MG63 (cell line): ENCODE measurements around the gene ACTL6A. TPM values are rescaled to one million over a fixed set of nuclear protein-coding genes. Genes with fewer than 3 reads are reported as not detected.

Experiments
- DNase-seq: peaks from one replicate; pipeline ENCODE4 v3.0.0-alpha.2; 2020
- H3K27me3 ChIP-seq: fragments of 250-450 bp; sonication (Bioruptor Pico); 2 replicates; pipeline ENCODE4 v1.5.1; 2020; ENCODE audit warnings: mild to moderate bottlenecking, moderate library complexity
- H3K36me3 ChIP-seq: fragments of 250-450 bp; sonication (Bioruptor Pico); 2 replicates; pipeline ENCODE4 v1.5.1; 2020; ENCODE audit warnings: mild to moderate bottlenecking, moderate library complexity
- H3K4me3 ChIP-seq: fragments of 250-450 bp; sonication (Bioruptor Pico); 2 replicates; pipeline ENCODE4 v1.5.1; 2020; ENCODE audit warnings: mild to moderate bottlenecking, moderate library complexity
- H3K9me3 ChIP-seq: fragments of 250-450 bp; sonication (Bioruptor Pico); 2 replicates; pipeline ENCODE4 v1.5.1; 2020; ENCODE audit warnings: mild to moderate bottlenecking, moderate library complexity
- total RNA-seq: library from RNA; depleted of rRNA; stranded (reverse); fragments of >200 nt; shearing (Covaris generic); gene quantifications from 2 replicates; pipeline ENCODE4 v1.2.3, GENCODE V29; 2014; ENCODE audit warnings: low replicate concordance

ACTL6A gene
- total RNA-seq, 1 experiment from 2014 or later, result 152 TPM

DNA sequence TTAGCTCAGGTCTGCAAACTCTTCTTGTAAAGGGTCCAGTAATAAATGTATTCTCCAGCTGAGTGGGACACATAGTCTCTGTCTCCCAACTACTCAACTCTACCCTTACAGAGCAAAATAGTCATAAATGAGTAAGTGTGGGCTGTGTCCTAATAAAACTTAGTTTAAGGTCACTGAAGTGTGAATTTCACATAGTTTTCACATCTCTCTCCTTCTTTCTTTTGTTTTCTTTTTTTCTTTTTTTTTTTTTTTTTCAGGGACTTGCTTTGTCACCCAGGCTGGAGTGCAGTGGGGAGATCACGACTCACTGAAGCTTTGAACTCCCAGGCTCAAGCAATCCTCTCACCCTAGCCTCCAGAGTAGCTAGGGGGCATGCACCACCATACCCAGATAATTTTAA, 1.9 kb upstream of the ACTL6A start:
- H3K27me3 ChIP-seq, result no peaks in the 10 kb centered on the region
- DNase-seq, result no peak
- no peaks in the 10 kb centered on the region for H3K9me3 ChIP-seq

DNA sequence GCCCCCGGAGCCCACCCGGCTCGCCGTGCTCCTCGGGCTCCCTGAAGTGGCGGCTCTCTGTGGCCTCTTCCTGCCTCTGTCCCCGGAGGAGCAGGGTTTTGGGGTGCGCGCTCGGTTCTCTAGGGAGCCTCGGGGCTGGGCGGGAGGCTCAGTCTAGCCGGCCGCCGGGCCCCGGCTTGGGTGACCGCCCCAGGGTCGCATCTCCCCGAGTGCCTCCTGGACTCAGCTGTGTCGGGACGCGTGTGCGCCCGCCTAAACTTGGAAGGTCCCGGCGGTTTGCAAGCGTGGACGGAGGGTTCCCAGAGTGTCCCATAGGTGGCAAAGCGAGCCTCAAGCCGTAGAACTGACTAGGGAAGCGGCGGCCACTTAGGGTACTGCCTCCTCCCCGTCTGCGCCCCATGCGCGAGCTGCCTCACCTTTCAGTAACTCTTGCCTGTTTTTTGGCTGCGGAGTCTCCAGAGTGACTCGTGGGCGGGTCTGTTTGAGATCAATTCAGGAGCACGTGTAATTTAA, 601 bp downstream of the ACTL6A start:
- Histone ChIP-seq H3K4me3 (peak overlapping the region; percentile 72), H3K27me3 (no peaks in the 10 kb centered on the region), H3K36me3 (no peaks in the 10 kb centered on the region), H3K9me3 (no peaks in the 10 kb centered on the region)
- DNase-seq, result peak; percentile 77

More for the DNA sequence above, 1.9 kb upstream of the ACTL6A start:
- H3K4me3 ChIP-seq, result no peak overlapping the region
- H3K36me3 ChIP-seq, result no peaks in the 10 kb centered on the region

DNA sequence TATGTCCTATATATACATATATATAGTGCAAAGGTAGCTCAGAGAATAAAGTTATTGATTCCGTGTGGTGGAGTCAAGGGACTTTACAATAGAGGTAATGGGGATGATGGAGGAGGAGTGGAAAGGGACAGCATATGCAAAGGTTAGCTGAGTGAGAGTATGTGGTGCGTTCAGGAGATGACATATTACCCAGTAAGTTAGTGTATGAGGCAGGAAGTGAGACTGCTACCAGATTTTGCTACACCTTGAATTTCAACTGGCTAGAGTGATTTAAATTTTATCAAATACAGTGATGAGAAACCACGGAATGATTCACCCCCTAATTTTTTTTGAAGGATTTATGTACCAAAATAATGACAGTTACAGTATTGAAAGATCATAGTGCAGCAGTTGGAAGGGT, 2.8 kb downstream of the ACTL6A start:
- Histone ChIP-seq H3K9me3 (no peaks in the 10 kb centered on the region), H3K36me3 (peaks cover 15% of the 10 kb centered on the region), H3K4me3 (no peak overlapping the region), H3K27me3 (no peaks in the 10 kb centered on the region)
- no peak for DNase-seq

DNA sequence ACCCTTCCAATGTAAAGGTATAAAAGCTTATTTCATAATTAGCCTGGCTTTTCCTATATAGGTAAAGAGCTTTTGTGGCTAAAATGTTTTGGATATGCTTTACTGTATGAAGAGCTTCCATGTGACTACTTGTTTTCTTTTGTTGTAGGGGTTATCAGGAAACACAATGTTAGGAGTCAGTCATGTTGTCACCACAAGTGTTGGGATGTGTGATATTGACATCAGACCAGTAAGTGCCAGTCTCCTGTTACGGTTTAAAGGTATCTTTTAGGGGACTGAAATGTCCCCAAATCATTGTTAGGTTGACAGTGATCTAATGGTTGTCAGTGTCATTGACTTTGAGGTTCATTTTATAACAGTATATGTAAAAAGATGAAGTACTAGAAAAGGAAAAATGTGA, 18.3 kb downstream of the ACTL6A start:
- H3K27me3 ChIP-seq, result no peaks in the 10 kb centered on the region
- no peak overlapping the region for H3K4me3 ChIP-seq
- no peaks in the 10 kb centered on the region for H3K9me3 ChIP-seq
- H3K36me3 ChIP-seq, result peaks cover 56% of the 10 kb centered on the region
- DNase-seq, result no peak

DNA sequence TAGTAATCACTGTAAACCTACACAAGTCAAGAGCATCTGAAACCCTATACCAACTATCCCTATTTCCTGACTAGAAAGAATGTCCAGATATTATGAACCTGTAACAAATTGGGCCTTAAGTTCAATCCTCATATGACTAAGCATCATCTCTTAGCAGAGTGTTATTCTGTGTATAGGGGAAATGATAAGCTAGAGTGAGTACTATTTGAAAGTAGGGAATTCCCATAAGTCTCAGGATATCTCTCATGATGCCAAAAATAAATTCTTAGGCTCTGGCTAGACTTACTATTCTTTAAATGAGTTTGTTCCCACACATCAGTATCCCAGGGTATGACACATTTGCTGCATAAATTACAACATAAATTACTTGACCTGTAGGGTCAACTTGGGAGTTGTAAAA, 26.4 kb downstream of the ACTL6A start:
- Histone ChIP-seq H3K9me3 (no peaks in the 10 kb centered on the region), H3K4me3 (no peak overlapping the region), H3K36me3 (peaks cover 78% of the 10 kb centered on the region), H3K27me3 (no peaks in the 10 kb centered on the region)
- DNase-seq, result no peak

DNA sequence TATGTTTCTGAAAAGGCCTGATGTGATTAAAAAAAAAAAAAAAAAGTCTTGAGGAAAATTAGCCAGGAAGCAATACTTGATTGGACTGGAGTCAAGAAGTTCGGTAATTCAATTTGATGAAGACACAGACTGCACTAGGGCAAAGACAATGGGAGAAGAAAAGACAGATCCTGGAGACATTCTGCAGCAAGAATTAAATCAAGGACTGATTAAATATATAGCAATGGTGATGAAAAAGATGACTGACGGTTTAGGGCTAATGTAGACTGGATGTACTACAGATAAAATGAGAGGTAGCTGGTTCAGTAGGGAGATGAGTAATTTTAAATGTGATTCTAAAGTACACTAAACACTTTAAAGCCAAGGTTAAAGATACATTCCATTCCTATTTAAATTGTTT, 27.9 kb downstream of the ACTL6A start:
- no peaks in the 10 kb centered on the region for H3K9me3 ChIP-seq
- H3K4me3 ChIP-seq, result no peak overlapping the region
- no peaks in the 10 kb centered on the region for H3K27me3 ChIP-seq
- peaks cover 92% of the 10 kb centered on the region for H3K36me3 ChIP-seq
- DNase-seq, result no peak

DNA sequence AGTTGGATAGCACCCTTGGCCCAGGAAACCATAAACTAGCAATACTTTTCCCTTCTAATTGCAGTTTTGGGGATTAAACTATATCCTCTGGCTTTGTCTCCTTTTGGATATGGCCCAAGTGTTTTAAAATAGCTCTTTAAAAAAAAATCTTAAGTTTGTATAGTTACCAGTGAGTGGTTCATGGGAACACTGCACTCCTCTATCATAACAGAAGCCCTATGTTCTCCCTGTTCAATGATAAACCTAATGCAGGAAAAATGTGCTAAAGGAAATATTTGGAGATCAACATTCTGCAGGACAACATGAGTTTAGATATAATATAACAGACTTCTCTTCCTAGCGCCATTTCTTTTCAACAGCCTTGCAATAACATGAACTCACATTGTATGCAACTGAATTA, 28.6 kb downstream of the ACTL6A start:
- no peak for DNase-seq
- no peaks in the 10 kb centered on the region for H3K27me3 ChIP-seq
- no peaks in the 10 kb centered on the region for H3K9me3 ChIP-seq
- H3K36me3 ChIP-seq, result peaks cover 92% of the 10 kb centered on the region
- H3K4me3 ChIP-seq, result no peak overlapping the region

DNA sequence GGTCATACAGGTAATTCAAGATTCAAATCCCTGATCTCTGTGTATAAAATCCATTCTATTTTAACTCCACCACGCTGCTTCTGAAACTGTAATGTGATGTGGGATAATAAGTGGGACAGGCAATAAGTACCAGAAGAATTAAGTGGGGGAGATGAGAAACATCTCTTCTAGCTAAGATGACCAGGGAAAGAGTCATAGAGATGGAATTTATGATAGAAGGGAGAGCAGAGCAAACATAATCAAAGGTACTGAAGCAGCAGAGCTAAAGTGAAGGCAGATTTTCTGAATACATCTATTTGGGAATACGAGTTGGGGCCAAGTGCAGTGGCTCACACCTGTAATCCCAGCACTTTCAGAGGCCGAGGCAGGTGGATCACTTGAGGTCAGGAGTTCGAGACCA, 36.8 kb downstream of the ACTL6A start:
- no peaks in the 10 kb centered on the region for H3K27me3 ChIP-seq
- no peak for DNase-seq
- H3K9me3 ChIP-seq, result no peaks in the 10 kb centered on the region
- peaks cover 76% of the 10 kb centered on the region for H3K36me3 ChIP-seq
- no peak overlapping the region for H3K4me3 ChIP-seq

DNA sequence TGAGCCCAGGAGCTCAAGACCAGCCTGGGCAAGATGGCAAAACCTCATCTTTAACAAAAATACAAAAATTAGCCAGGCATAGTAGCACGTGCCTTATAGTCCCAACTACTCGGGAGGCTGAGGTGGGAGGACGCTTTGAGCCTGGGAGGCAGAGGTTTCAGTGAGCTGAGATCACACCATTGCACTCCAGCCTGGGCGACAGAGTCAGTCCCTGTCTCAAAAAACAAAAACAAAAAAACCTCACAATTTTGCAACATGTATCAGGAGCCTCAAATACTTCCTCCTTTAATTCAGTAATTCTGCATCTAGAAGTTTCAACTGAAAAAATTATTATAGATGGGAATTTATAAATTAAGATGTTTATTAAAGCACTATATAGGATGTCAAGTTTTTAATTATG, 40.6 kb downstream of the ACTL6A start:
- DNase-seq, result no peak
- Histone ChIP-seq H3K9me3 (no peaks in the 10 kb centered on the region), H3K4me3 (peak overlapping the region; percentile 99), H3K27me3 (no peaks in the 10 kb centered on the region), H3K36me3 (peaks cover 55% of the 10 kb centered on the region)

DNA sequence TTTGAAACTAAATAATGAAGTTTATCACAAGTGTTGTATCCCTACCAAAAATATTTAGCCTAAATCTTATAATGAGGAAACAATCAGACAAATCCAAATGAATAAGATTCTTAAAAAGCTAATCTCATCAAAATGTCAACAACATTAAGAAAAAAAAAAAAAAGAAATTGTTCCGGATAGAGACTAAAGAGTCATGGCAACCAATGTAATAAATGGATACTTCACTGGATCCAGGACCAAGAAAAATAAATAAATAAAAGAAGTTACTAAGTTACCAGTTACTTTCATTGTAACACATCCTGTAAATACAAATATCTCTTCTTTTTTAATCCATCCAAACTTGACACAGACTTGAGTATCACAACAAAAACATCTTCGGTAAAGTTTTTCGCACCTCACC, 41.1 kb downstream of the ACTL6A start:
- Histone ChIP-seq H3K4me3 (peak overlapping the region; percentile 99), H3K36me3 (peaks cover 50% of the 10 kb centered on the region), H3K27me3 (no peaks in the 10 kb centered on the region), H3K9me3 (no peaks in the 10 kb centered on the region)
- DNase-seq, result no peak

DNA sequence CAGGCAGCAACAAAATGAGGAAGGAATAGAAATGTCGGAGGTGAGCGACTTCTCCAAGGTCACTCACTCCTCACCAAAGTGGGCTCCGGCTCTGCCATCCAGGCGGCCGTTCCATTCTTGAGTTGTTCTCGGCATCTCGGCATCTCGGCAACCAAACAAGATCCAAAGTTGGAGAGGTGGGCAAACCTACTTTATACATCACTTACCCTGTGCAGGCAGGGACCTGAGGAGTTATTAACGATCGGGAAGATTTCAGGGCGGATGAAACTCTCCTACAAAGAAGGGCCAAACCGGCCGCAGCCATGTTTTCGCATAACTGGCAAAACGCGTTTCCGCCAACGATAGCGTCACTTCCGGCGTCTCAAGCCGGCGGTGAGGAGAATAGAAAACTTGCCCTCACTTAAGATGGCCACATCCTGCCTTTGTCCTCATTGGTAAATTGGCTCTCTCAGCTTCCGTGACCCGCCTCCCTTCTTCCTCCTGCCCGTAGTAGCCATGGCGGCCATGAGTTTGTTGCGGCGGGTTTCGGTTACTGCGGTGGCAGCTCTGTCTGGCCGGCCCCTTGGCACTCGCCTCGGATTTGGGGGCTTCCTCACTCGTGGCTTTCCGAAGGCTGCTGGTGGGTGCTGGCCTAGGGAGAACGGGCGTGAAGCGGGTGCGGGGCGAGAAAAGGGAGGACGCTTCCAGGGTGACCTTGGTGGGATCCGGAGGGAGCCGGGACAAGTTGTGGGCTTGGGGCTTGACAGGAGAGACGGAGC, 41.8 kb downstream of the ACTL6A start, which contains the start of the genes MRPL47 and NDUFB5:
Gene MRPL47, minus strand, starts transcription at position 318 of the 758 bp plus-strand sequence. Its CDS starts 14 bp downstream, at position 304.
Gene NDUFB5, plus strand, starts transcription at position 474 of the 758 bp plus-strand sequence. Its CDS starts 22 bp downstream, at position 496.
- peaks cover 44% of the 10 kb centered on the region for H3K36me3 ChIP-seq
- H3K27me3 ChIP-seq, result no peaks in the 10 kb centered on the region
- peak within 1 kb of the TSS; percentile 99 for H3K4me3 ChIP-seq
- DNase-seq, result peak; percentile 94
- no peaks in the 10 kb centered on the region for H3K9me3 ChIP-seq

DNA sequence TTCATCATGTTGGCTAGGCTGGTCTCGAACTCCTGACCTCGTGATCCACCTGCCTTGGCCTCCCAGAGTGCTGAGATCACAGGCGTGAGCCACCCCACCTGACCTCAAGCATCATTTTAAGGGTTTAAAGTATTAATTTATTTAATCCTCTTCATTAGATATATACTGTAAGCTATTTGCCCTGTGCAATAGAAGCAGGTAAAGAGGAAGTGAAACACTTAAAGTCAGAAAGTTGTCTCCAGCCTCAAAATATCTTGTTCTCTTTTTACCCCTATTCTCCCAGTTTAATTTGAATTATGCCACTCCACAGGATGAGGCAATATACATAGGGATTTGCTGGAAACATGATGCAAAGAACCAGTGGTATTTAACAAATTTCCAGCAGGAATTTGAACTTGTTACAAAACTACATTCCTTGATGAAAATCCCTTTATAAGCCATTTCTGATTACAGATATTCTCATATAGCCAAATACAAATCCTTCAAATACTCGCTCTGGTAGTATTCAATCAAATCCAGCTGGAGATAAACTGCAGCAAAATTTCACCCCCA, 43.9 kb downstream of the ACTL6A start:
- DNase-seq, result no peak
- no peaks in the 10 kb centered on the region for H3K9me3 ChIP-seq
- H3K4me3 ChIP-seq, result no peak overlapping the region
- no peaks in the 10 kb centered on the region for H3K27me3 ChIP-seq
- H3K36me3 ChIP-seq, result peaks cover 25% of the 10 kb centered on the region

DNA sequence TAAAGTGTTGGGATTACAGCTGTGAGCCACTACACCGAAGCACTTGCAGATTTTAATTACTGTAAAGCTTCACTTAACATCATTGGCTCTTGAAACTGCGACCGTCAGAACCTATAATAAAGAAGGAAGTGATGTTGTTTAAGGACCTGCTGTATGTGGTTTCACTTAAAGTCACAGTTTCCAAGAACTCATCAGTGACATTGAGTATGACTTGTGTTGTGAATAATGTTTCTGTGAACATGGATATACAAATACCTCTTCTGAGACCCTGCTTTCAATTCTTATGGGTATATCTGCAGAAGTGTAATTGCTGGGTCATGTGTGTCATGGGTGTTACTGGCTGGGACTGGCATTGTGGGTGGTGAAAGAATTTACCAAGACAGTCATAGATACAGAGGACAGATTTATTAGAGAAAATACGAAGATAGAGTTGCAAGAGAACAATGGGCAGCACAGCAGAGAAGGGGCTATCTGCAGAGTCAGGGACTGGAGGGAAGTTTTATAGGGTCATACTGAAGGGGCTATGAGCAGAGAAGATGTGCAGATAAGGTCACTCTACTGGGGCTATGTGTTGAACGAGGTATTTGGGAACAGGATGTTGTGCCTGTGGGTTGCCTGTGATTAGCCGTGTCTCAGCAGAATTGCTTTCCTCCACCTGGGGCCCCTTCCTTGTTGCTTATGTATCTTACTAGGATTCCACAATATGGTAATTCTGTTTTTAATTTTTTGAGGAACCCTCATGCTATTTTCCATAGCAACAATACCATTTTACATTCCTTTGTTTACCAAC, 46.4 kb downstream of the ACTL6A start:
- no peak for DNase-seq
- Histone ChIP-seq H3K27me3 (no peaks in the 10 kb centered on the region), H3K4me3 (no peak overlapping the region), H3K9me3 (no peaks in the 10 kb centered on the region), H3K36me3 (peaks cover 16% of the 10 kb centered on the region)

DNA sequence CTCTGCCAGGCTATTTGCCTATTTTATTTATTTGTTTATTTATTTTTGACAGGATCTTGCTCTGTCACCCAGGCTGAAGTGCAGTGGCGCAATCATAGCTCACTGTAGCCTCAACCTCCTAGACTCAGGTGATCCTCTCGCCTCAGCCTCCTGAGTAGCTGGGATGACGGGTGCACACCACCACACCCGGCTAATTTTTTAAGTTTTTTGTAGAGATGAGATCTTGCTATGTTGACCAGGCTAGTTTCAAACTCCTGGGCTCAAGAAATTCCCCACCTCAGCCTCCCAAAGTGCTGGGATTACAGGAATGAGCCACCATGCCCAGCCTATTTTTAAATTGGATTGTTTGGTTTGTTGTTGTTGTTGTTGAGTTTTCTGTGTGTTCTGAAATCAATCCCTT, 47.3 kb downstream of the ACTL6A start:
- H3K27me3 ChIP-seq, result no peaks in the 10 kb centered on the region
- H3K9me3 ChIP-seq, result no peaks in the 10 kb centered on the region
- peaks cover 23% of the 10 kb centered on the region for H3K36me3 ChIP-seq
- no peak for DNase-seq
- H3K4me3 ChIP-seq, result no peak overlapping the region

DNA sequence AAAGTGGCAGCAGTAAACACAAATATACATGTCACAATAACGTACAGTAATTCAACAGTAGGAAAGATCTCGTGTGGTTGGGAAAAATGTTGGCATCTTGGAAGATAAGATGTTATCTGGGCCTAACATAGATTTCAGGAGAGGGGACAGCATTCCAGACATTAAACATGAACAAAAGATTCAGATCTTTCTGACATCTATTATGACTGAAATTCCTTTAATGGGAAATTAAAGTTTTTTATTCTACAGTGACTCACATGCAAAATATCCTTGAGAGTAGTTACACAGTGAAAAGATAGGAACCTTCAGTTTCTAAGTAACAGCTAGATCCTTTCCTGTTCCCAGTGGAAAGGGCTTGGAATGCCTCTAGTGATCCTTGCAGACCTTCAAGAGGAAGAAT, 51.1 kb downstream of the ACTL6A start:
- peaks cover 37% of the 10 kb centered on the region for H3K36me3 ChIP-seq
- no peaks in the 10 kb centered on the region for H3K27me3 ChIP-seq
- no peak for DNase-seq
- H3K4me3 ChIP-seq, result no peak overlapping the region
- no peaks in the 10 kb centered on the region for H3K9me3 ChIP-seq

DNA sequence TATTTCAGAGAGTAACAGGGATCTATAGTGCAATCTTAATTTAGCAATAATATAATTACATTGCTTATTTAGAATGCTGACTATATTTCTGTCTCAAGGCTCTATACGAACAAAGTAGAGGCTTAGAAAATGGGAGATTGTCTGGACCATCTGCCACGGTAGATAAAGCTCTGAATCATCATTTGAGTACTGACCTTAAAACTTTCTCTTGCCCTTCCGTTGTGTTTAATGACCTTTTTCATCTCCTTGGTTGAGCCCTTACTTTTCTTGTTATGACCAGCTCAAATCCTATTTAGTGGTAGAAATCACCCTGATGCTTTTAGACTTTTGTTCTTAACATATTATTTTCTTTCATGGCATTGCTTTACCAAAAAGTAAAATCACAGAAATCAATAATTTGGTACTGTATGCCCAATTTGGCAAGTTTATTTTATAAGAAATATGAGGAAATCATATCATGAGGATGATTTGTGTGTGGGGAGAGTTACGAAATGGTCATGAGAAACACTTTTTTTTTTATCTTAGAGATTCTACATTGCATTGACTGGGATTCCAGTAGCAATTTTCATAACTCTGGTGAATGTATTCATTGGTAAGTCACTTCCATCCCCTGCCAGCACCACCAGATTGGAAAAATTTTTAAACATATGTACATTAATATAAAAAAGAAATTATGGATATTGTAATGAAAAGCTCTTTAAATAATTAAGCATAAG, 52.9 kb downstream of the ACTL6A start:
- Histone ChIP-seq H3K27me3 (no peaks in the 10 kb centered on the region), H3K36me3 (peaks cover 48% of the 10 kb centered on the region), H3K9me3 (no peaks in the 10 kb centered on the region), H3K4me3 (no peak overlapping the region)
- no peak for DNase-seq

DNA sequence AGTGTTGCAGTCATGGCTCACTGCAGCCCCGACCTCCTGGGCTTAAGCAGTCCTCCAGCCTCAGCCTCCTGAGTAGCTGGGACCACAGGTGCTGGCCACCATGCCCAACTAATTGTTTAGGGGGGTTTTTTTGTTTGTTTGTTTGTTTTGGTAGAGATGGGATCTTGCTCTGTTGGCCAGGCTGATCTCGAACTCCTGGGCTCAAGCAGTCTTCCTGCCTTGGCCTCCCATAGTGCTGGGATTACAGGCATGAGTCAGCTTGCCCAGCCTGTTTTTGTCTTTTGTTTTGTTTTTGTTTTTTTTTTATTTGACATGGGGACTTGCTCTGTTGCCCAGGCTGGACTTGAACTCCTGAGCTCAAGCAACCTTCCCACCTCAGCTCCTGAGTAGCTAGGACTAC, 59.3 kb downstream of the ACTL6A start:
- Histone ChIP-seq H3K27me3 (no peaks in the 10 kb centered on the region), H3K36me3 (peaks cover 65% of the 10 kb centered on the region), H3K4me3 (no peak overlapping the region), H3K9me3 (no peaks in the 10 kb centered on the region)
- peak; percentile 2 for DNase-seq
